K562 (cell line): ENCODE measurements around the gene KLK11.

Source experiments
- ESRRA ChIP-seq: fragments of 450-650 bp; IDR thresholded peaks from 2 replicates; pipeline ENCODE4 v1.6.1; 2014; ENCODE audit warnings: low read depth, mild to moderate bottlenecking, moderate library complexity, borderline replicate concordance
- EZH2 ChIP-seq: IDR thresholded peaks from 2 replicates; pipeline ENCODE4 v1.6.1; 2012; ENCODE audit warnings: low read depth, mild to moderate bottlenecking, inconsistent platforms, low read length, borderline replicate concordance
- JUN ChIP-seq, 2 experiments: sonication (generic) in 1 of 2; formaldehyde crosslinking in 1 of 2; IDR thresholded peaks; 2 replicates each; pipeline versions ENCODE4 v1.6.1 to v1.8.0; 2012 to 2022; ENCODE audit warnings: borderline replicate concordance in 2 of 2, mild to moderate bottlenecking in 2 of 2, improper control_type of control experiment in 1 of 2, low read depth in 1 of 2, low read length in 1 of 2, missing genetic modification reagents in 1 of 2
- MEF2A ChIP-seq: IDR thresholded peaks from 2 replicates; pipeline ENCODE4 v1.6.1; 2011; ENCODE audit warnings: low read depth, mild to moderate bottlenecking, low read length, moderate library complexity; ENCODE audit not compliant: control insufficient read depth
- MYBL2 ChIP-seq, 2 experiments: fragments of 450-650 bp in 1 of 2; sonication (generic) in 1 of 2; formaldehyde crosslinking in 1 of 2; IDR thresholded peaks; 2 replicates each; pipeline versions ENCODE4 v1.6.1 to v1.8.1; 2017 to 2022; ENCODE audit warnings: borderline replicate concordance in 1 of 2, inconsistent platforms in 1 of 2, low read depth in 1 of 2, mild to moderate bottlenecking in 1 of 2, missing genetic modification reagents in 1 of 2, moderate library complexity in 1 of 2
- POLR2AphosphoS5 ChIP-seq: IDR thresholded peaks from 2 replicates; pipeline ENCODE4 v1.6.1; 2011; ENCODE audit warnings: mild to moderate bottlenecking, low read depth, low read length, moderate library complexity; ENCODE audit not compliant: control insufficient read depth, insufficient read depth
- SIN3B ChIP-seq: fragments of 450-650 bp; IDR thresholded peaks from 2 replicates; pipeline ENCODE4 v1.6.1; 2017; ENCODE audit warnings: low read depth, mild to moderate bottlenecking, moderate library complexity
- SP1 ChIP-seq: sonication (generic); formaldehyde crosslinking; IDR thresholded peaks from 2 replicates; pipeline ENCODE4 v1.8.1; 2022; ENCODE audit warnings: mild to moderate bottlenecking, missing genetic modification reagents
- SRF ChIP-seq, 2 experiments: fragments of 250-450, 450-650 bp in 1 of 2; sonication (Bioruptor Pico) in 1 of 2; sonication (generic) in 1 of 2; formaldehyde crosslinking; IDR thresholded peaks; 2 replicates each; pipeline versions ENCODE4 v1.5.0 to v1.5.1; 2020 to 2022; ENCODE audit warnings: mild to moderate bottlenecking in 1 of 2, missing genetic modification reagents in 1 of 2
- ZNF263 ChIP-seq: sonication (generic); formaldehyde crosslinking; IDR thresholded peaks from 2 replicates; pipeline ENCODE4 v1.8.0; 2022; ENCODE audit warnings: mild to moderate bottlenecking, missing genetic modification reagents, borderline replicate concordance
- TF ChIP-seq, protein P1 (sequence below): fragments of 250-450 bp; sonication (Bioruptor Pico); IDR thresholded peaks from 2 replicates; pipeline ENCODE4 v1.5.0; 2022; ENCODE audit warnings: mild to moderate bottlenecking
- TF ChIP-seq, protein P2 (sequence below), 3 experiments: IDR thresholded peaks in 2 of 3; conservative IDR thresholded peaks in 1 of 3; 2 replicates each; pipeline ENCODE4 v1.5.1; 2011 to 2012; ENCODE audit warnings: low read length in 3 of 3, mild to moderate bottlenecking in 3 of 3, control low read depth in 2 of 3, improper control_type of control experiment in 1 of 3, inconsistent platforms in 1 of 3, low read depth in 1 of 3, mixed read lengths in 1 of 3, moderate library complexity in 1 of 3; ENCODE audit not compliant: insufficient read depth in 2 of 3
- TF ChIP-seq, protein P3 (sequence below): sonication (generic); formaldehyde crosslinking; IDR thresholded peaks from 2 replicates; pipeline ENCODE4 v1.8.1; 2023; ENCODE audit warnings: mild to moderate bottlenecking, missing genetic modification reagents

DNA sequence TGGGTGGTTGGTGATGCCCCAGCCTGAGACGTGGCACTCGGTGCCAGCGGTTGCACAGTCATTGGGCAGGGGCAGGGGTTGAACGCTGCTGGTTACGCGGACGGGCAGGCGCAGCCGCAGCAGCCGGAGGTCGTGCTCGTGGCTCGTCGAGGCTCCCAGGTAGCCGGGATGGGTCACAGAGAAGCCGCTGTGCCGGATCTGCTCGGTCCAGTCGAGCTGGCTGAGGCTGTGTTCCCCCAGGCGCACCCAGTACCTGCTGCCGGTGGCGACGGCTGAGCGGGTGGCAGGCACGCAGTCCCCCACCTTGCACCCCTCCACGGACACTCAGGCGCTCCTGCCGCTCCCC is 5.4 kb upstream of the KLK11 start:
- TF ChIP-seq JUN (IDR thresholded peaks at IDR 0.05; ENCODE audit: borderline replicate concordance, low read depth, low read length): no peak
- no peak for TF ChIP-seq JUN (CRISPR knock-in tag; IDR thresholded peaks at IDR 0.05; ENCODE audit: borderline replicate concordance)
- TF ChIP-seq MYBL2 (IDR thresholded peaks at IDR 0.05; ENCODE audit: low read depth): no peak
- TF ChIP-seq MYBL2 (CRISPR knock-in tag; IDR thresholded peaks at IDR 0.05; ENCODE audit: borderline replicate concordance): no peak
- no peak for TF ChIP-seq SP1 (CRISPR knock-in tag)
- no peak for TF ChIP-seq ZNF263 (CRISPR knock-in tag)
- no peak for TF ChIP-seq POLR2AphosphoS5
- no peak for TF ChIP-seq EZH2
- no peak for TF ChIP-seq MEF2A
- TF ChIP-seq, protein P1, sequence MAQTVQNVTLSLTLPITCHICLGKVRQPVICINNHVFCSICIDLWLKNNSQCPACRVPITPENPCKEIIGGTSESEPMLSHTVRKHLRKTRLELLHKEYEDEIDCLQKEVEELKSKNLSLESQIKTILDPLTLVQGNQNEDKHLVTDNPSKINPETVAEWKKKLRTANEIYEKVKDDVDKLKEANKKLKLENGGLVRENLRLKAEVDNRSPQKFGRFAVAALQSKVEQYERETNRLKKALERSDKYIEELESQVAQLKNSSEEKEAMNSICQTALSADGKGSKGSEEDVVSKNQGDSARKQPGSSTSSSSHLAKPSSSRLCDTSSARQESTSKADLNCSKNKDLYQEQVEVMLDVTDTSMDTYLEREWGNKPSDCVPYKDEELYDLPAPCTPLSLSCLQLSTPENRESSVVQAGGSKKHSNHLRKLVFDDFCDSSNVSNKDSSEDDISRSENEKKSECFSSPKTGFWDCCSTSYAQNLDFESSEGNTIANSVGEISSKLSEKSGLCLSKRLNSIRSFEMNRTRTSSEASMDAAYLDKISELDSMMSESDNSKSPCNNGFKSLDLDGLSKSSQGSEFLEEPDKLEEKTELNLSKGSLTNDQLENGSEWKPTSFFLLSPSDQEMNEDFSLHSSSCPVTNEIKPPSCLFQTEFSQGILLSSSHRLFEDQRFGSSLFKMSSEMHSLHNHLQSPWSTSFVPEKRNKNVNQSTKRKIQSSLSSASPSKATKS (CRISPR knock-in tag): no peak
- TF ChIP-seq SIN3B: no peak
- TF ChIP-seq, protein P2, sequence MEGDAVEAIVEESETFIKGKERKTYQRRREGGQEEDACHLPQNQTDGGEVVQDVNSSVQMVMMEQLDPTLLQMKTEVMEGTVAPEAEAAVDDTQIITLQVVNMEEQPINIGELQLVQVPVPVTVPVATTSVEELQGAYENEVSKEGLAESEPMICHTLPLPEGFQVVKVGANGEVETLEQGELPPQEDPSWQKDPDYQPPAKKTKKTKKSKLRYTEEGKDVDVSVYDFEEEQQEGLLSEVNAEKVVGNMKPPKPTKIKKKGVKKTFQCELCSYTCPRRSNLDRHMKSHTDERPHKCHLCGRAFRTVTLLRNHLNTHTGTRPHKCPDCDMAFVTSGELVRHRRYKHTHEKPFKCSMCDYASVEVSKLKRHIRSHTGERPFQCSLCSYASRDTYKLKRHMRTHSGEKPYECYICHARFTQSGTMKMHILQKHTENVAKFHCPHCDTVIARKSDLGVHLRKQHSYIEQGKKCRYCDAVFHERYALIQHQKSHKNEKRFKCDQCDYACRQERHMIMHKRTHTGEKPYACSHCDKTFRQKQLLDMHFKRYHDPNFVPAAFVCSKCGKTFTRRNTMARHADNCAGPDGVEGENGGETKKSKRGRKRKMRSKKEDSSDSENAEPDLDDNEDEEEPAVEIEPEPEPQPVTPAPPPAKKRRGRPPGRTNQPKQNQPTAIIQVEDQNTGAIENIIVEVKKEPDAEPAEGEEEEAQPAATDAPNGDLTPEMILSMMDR (IDR thresholded peaks at IDR 0.05 in 2 of 3, conservative IDR thresholded peaks at IDR 0.05 in 1 of 3; ENCODE audit: insufficient read depth in 2 of 3, low read depth in 1 of 3, low read length in 3 of 3): no peak
- TF ChIP-seq SRF (CRISPR knock-in tag; IDR thresholded peaks at IDR 0.05): no peak
- TF ChIP-seq, protein P3, sequence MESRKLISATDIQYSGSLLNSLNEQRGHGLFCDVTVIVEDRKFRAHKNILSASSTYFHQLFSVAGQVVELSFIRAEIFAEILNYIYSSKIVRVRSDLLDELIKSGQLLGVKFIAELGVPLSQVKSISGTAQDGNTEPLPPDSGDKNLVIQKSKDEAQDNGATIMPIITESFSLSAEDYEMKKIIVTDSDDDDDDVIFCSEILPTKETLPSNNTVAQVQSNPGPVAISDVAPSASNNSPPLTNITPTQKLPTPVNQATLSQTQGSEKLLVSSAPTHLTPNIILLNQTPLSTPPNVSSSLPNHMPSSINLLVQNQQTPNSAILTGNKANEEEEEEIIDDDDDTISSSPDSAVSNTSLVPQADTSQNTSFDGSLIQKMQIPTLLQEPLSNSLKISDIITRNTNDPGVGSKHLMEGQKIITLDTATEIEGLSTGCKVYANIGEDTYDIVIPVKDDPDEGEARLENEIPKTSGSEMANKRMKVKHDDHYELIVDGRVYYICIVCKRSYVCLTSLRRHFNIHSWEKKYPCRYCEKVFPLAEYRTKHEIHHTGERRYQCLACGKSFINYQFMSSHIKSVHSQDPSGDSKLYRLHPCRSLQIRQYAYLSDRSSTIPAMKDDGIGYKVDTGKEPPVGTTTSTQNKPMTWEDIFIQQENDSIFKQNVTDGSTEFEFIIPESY (CRISPR knock-in tag): no peak
- TF ChIP-seq ESRRA: no peak
